Astrocyte of the hippocampus (primary cell): ENCODE measurements around the gene ASXL2.
A peak's percentile ranks its signal among the peaks of the same experiment; 100 is the strongest.
"Not testable (repeated sequence)": the region's sequence is repeated elsewhere in the genome, so short reads cannot be mapped to it uniquely, and the experiment has no call there.

ENCODE experiments used
- DNase-seq: peaks from one replicate; pipeline ENCODE4 v3.0.0; 2011; ENCODE audit warnings: low read depth, low spot score

Gene ASXL2

GRCh38 chr2:25878361-25879132 is at the start of gene ASXL2:
Gene ASXL2 (minus strand): TSS chr2:25878487. CDS start chr2:25878222, 265 bp downstream.
- DNase-seq, result peak; percentile 100

GRCh38 chr2:25926984-25927756 is 48.9 kb upstream of the ASXL2 start:
- no peak for DNase-seq

- DNase-seq, result no peak
Observed at GRCh38 chr2:25922501-25922900, 44.2 kb upstream of the ASXL2 start.

- no peak for DNase-seq
Observed at GRCh38 chr2:25920786-25921415, 42.6 kb upstream of the ASXL2 start.

- peak; percentile 20 for DNase-seq
Observed at GRCh38 chr2:25920336-25920735, 42.0 kb upstream of the ASXL2 start.

GRCh38 chr2:25917832-25918231 is 39.5 kb upstream of the ASXL2 start:
- DNase-seq, result no peak

- DNase-seq, result peak; percentile 29
Observed at GRCh38 chr2:25917411-25917810, 39.1 kb upstream of the ASXL2 start.

GRCh38 chr2:25915944-25916772 is 37.9 kb upstream of the ASXL2 start:
- DNase-seq, result not testable (repeated sequence)

GRCh38 chr2:25915411-25915810 is 37.1 kb upstream of the ASXL2 start:
- not testable (repeated sequence) for DNase-seq

GRCh38 chr2:25913696-25913973 is 35.3 kb upstream of the ASXL2 start:
- not testable (repeated sequence) for DNase-seq

- peak; percentile 48 for DNase-seq
Observed at GRCh38 chr2:25912851-25913695, 34.8 kb upstream of the ASXL2 start.

- not testable (repeated sequence) for DNase-seq
Observed at GRCh38 chr2:25909574-25909973, 31.3 kb upstream of the ASXL2 start.

GRCh38 chr2:25905126-25905525 is 26.8 kb upstream of the ASXL2 start:
- no peak for DNase-seq

- DNase-seq, result no peak
Observed at GRCh38 chr2:25903216-25903776, 25.0 kb upstream of the ASXL2 start.

GRCh38 chr2:25899404-25899970 is 21.2 kb upstream of the ASXL2 start:
- no peak for DNase-seq

GRCh38 chr2:25897506-25897905 is 19.2 kb upstream of the ASXL2 start:
- DNase-seq, result no peak

GRCh38 chr2:25896308-25896707 is 18.0 kb upstream of the ASXL2 start:
- DNase-seq, result not testable (repeated sequence)

GRCh38 chr2:25895610-25896009 is 17.3 kb upstream of the ASXL2 start:
- DNase-seq, result no peak

- no peak for DNase-seq
Observed at GRCh38 chr2:25895018-25895417, 16.7 kb upstream of the ASXL2 start.
